Memory B cell (primary cell): Measurements from ENCODE around the gene RPS15.
A peak's percentile ranks its signal among the peaks of the same experiment; 100 is the strongest.
"Not testable (repeated sequence)": the region's sequence is repeated elsewhere in the genome, so short reads cannot be mapped to it uniquely, and the experiment has no call there.

ENCODE experiments used
- ATAC-seq: fragments of 150-1000 bp; cut with Tn5 transposase; 2 replicates; pipeline ENCODE4 v1.10.0; 2021; ENCODE audit warnings: low read depth, mild to moderate bottlenecking, moderate library complexity
- DNase-seq, 2 donors: peaks; one replicate each; pipeline ENCODE4 v3.0.0; 2022; ENCODE audit warnings: low spot score in 2 of 2
- H3K27ac Mint-ChIP-seq: one replicate; pipeline ENCODE4 v1.8.0; 2022; ENCODE audit warnings: mild to moderate bottlenecking, moderate library complexity, mixed read lengths
- H3K27me3 Mint-ChIP-seq: one replicate; pipeline ENCODE4 v1.8.0; 2022; ENCODE audit warnings: mixed read lengths
- H3K36me3 Mint-ChIP-seq: one replicate; pipeline ENCODE4 v1.8.0; 2022; ENCODE audit warnings: mild to moderate bottlenecking, mixed read lengths
- H3K4me1 Mint-ChIP-seq: one replicate; pipeline ENCODE4 v1.8.0; 2022; ENCODE audit warnings: mixed read lengths
- H3K4me3 Mint-ChIP-seq: one replicate; pipeline ENCODE4 v1.8.0; 2022; ENCODE audit warnings: mild to moderate bottlenecking, moderate library complexity, mixed read lengths
- H3K9me3 Mint-ChIP-seq: one replicate; pipeline ENCODE4 v1.8.0; 2022; ENCODE audit warnings: mixed read lengths

RPS15 gene

GRCh38 chr19:1474765-1475351, 36.7 kb downstream of the RPS15 start:
- H3K9me3 Mint-ChIP-seq = no peaks in the 10 kb centered on the region
- H3K4me1 Mint-ChIP-seq = peaks cover 19% of the 10 kb centered on the region
- DNase-seq (no peak), ATAC-seq (no peak)
- no peak overlapping the region for H3K27ac Mint-ChIP-seq
- peaks cover 5% of the 10 kb centered on the region for H3K27me3 Mint-ChIP-seq
- H3K36me3 Mint-ChIP-seq = peaks cover 4% of the 10 kb centered on the region
- H3K4me3 Mint-ChIP-seq = no peak overlapping the region

GRCh38 chr19:1475751-1476437, 37.7 kb downstream of the RPS15 start:
- Mint-ChIP-seq H3K27ac (no peak overlapping the region), H3K9me3 (no peaks in the 10 kb centered on the region), H3K27me3 (peaks cover 3% of the 10 kb centered on the region), H3K4me3 (no peak overlapping the region), H3K36me3 (peaks cover 4% of the 10 kb centered on the region), H3K4me1 (peaks cover 22% of the 10 kb centered on the region)
- DNase-seq = no peak
- no peak for ATAC-seq

GRCh38 chr19:1477056-1477455, 38.9 kb downstream of the RPS15 start:
- H3K4me3 Mint-ChIP-seq, H3K27me3 Mint-ChIP-seq, H3K36me3 Mint-ChIP-seq, H3K9me3 Mint-ChIP-seq, ATAC-seq, H3K27ac Mint-ChIP-seq, DNase-seq: not testable (repeated sequence)
- H3K4me1 Mint-ChIP-seq = peaks cover 17% of the 10 kb centered on the region

- Mint-ChIP-seq H3K27me3 (no peaks in the 10 kb centered on the region), H3K36me3 (peaks cover 4% of the 10 kb centered on the region), H3K4me3 (peak within 1 kb of the TSS; percentile 96), H3K27ac (peak within 1 kb of the TSS; percentile 95), H3K4me1 (peaks cover 13% of the 10 kb centered on the region), H3K9me3 (no peaks in the 10 kb centered on the region)
- ATAC-seq (peak; percentile 98), DNase-seq (peak; percentile 82 to 87)
Observed at GRCh38 chr19:1478934-1479707, 40.9 kb downstream of the RPS15 start, which contains the start of gene C19orf25. Gene C19orf25, minus strand, starts transcription at chr19:1479215. Its CDS starts 312 bp downstream, at chr19:1478903.

GRCh38 chr19:1481224-1481892, 43.2 kb downstream of the RPS15 start:
- no peak overlapping the region for H3K27ac Mint-ChIP-seq
- DNase-seq (no peak), ATAC-seq (no peak)
- no peaks in the 10 kb centered on the region for H3K27me3 Mint-ChIP-seq
- no peaks in the 10 kb centered on the region for H3K9me3 Mint-ChIP-seq
- peaks cover 13% of the 10 kb centered on the region for H3K4me1 Mint-ChIP-seq
- H3K4me3 Mint-ChIP-seq = no peak overlapping the region
- peaks cover 4% of the 10 kb centered on the region for H3K36me3 Mint-ChIP-seq

- H3K9me3 Mint-ChIP-seq = no peaks in the 10 kb centered on the region
- H3K4me3 Mint-ChIP-seq = no peak overlapping the region
- peaks cover 13% of the 10 kb centered on the region for H3K4me1 Mint-ChIP-seq
- peaks cover 4% of the 10 kb centered on the region for H3K36me3 Mint-ChIP-seq
- ATAC-seq (no peak), DNase-seq (no peak)
- no peak overlapping the region for H3K27ac Mint-ChIP-seq
- no peaks in the 10 kb centered on the region for H3K27me3 Mint-ChIP-seq
Observed at GRCh38 chr19:1481893-1482360, 43.7 kb downstream of the RPS15 start.

GRCh38 chr19:1482361-1483130, 44.4 kb downstream of the RPS15 start:
- ATAC-seq = no peak
- no peak for DNase-seq
- Mint-ChIP-seq H3K4me3 (no peak overlapping the region), H3K36me3 (peaks cover 3% of the 10 kb centered on the region), H3K27ac (no peak overlapping the region), H3K4me1 (peaks cover 11% of the 10 kb centered on the region), H3K9me3 (no peaks in the 10 kb centered on the region), H3K27me3 (no peaks in the 10 kb centered on the region)

- DNase-seq = no peak
- Mint-ChIP-seq H3K4me1 (peaks cover 11% of the 10 kb centered on the region), H3K36me3 (peaks cover 3% of the 10 kb centered on the region), H3K4me3 (no peak overlapping the region), H3K9me3 (no peaks in the 10 kb centered on the region), H3K27me3 (no peaks in the 10 kb centered on the region), H3K27ac (no peak overlapping the region)
- no peak for ATAC-seq
Observed at GRCh38 chr19:1483131-1483978, 45.2 kb downstream of the RPS15 start.

GRCh38 chr19:1483979-1484428, 45.8 kb downstream of the RPS15 start:
- ATAC-seq = no peak
- Mint-ChIP-seq H3K36me3 (peaks cover 2% of the 10 kb centered on the region), H3K9me3 (no peaks in the 10 kb centered on the region), H3K4me1 (peaks cover 10% of the 10 kb centered on the region), H3K27me3 (no peaks in the 10 kb centered on the region), H3K27ac (no peak overlapping the region), H3K4me3 (no peak overlapping the region)
- DNase-seq = no peak

GRCh38 chr19:1486720-1487575, 48.8 kb downstream of the RPS15 start:
- DNase-seq (no peak), ATAC-seq (no peak)
- Mint-ChIP-seq H3K4me3 (no peak overlapping the region), H3K4me1 (peaks cover 5% of the 10 kb centered on the region), H3K36me3 (no peaks in the 10 kb centered on the region), H3K27ac (no peak overlapping the region), H3K27me3 (peaks cover 1% of the 10 kb centered on the region), H3K9me3 (no peaks in the 10 kb centered on the region)

GRCh38 chr19:1487576-1488281, 49.5 kb downstream of the RPS15 start:
- Mint-ChIP-seq H3K27ac (no peak overlapping the region), H3K9me3 (no peaks in the 10 kb centered on the region), H3K36me3 (no peaks in the 10 kb centered on the region), H3K4me1 (peaks cover 5% of the 10 kb centered on the region), H3K4me3 (no peak overlapping the region), H3K27me3 (peaks cover 1% of the 10 kb centered on the region)
- DNase-seq = no peak
- ATAC-seq = no peak

- H3K9me3 Mint-ChIP-seq = no peaks in the 10 kb centered on the region
- H3K4me3 Mint-ChIP-seq = no peak overlapping the region
- H3K36me3 Mint-ChIP-seq = no peaks in the 10 kb centered on the region
- H3K27me3 Mint-ChIP-seq = peaks cover 1% of the 10 kb centered on the region
- no peak overlapping the region for H3K27ac Mint-ChIP-seq
- ATAC-seq = no peak
- peaks cover 5% of the 10 kb centered on the region for H3K4me1 Mint-ChIP-seq
- DNase-seq = no peak
Observed at GRCh38 chr19:1488282-1488601, 50.0 kb downstream of the RPS15 start.
